ENCODE results near the gene NT5DC2. TPM values are rescaled to one million over a fixed set of nuclear protein-coding genes. Genes with fewer than 3 reads are reported as not detected.

Gene NT5DC2
- total and polyA plus RNA-seq, 2 of the 8 experiments (the other 6 are each of a cell fraction or from before 2014, with no cell fraction given) = 331 to 477 TPM

DNA sequence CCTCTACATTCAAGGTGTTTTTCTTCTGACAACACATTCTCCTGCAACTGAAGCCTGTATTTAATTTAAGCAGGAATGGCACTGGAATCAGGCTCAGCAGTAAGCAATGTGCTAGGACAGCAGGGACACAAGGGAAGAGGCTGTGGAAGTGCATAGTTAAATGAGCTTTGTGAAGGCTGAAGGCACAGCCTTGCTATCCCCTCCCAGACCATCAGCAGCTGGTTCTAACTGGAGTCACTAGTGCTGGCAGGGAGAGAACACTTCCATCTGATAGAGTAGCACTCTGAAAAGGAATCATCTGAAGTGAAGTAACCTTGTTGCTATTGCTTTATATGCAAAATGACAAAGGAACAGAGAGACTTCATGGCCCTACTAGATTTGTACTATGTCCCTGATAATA, 17.5 kb upstream of the NT5DC2 start:
- no peak overlapping the region for H4K8ac ChIP-seq (ENCODE audit: extremely low read depth, insufficient read depth, low read length)
- no peaks in the 10 kb centered on the region for H3K9me3 ChIP-seq (ENCODE audit: insufficient read depth in 2 of 2, low read depth in 1 of 2, low read length in 1 of 2)
- ChIA-PET POLR2A (ENCODE audit: partially characterized antibody) (interaction anchor here (0.6 to 1.0 kb wide), 2 partner anchors 11 to 565 kb away, joined by 3 read pairs; no protein-coding TSS in a partner anchor), CTCF (ENCODE audit: partially characterized antibody) (interaction anchor here (0.9 to 2.9 kb wide), 4 partner anchors 11 to 100 kb away, joined by 3 to 17 read pairs (median 4); no protein-coding TSS in a partner anchor)
- no peak overlapping the region for H3K9ac ChIP-seq (replicated peaks in 1 of 4; ENCODE audit: extremely low read depth in 1 of 4, low read depth in 3 of 4, low read length in 3 of 4)
- no peaks in the 10 kb centered on the region for H3K79me2 ChIP-seq (ENCODE audit: control insufficient read depth in 1 of 2, insufficient read depth in 2 of 2, low read length in 2 of 2)
- no peak overlapping the region for H2BK12ac ChIP-seq (ENCODE audit: low read depth, low read length)
- no peak overlapping the region for H3K14ac ChIP-seq (ENCODE audit: insufficient read length)
- no peak overlapping the region for H2AK5ac ChIP-seq (ENCODE audit: low read depth, low read length)
- H3K4ac ChIP-seq (replicated peaks; ENCODE audit: insufficient read length, low read depth, low read length) = no peak overlapping the region
- H3K36me3 ChIP-seq (ENCODE audit: control insufficient read depth in 2 of 4, insufficient read depth in 4 of 4, low read length in 3 of 4) = peaks cover 4 to 40% (median 10%) of the 10 kb centered on the region in 4 experiments; a peak in 7 of 8 replicates
- no peak overlapping the region for H2BK5ac ChIP-seq (ENCODE audit: low read depth, low read length)
- no peak overlapping the region for H2BK120ac ChIP-seq (replicated peaks; ENCODE audit: low read depth, low read length)
- no peak overlapping the region for H4K91ac ChIP-seq (replicated peaks; ENCODE audit: insufficient read length, low read length)
- DNase-seq (ENCODE audit: low read depth in 1 of 2, low spot score in 2 of 2) (no peak), FAIRE-seq (no peak)
- H3K27me3 ChIP-seq (replicated peaks in 1 of 4; ENCODE audit: control insufficient read depth in 3 of 4, extremely low read depth in 1 of 4, insufficient read depth in 3 of 4, low read length in 3 of 4) = no peaks in the 10 kb centered on the region
- H3K23me2 ChIP-seq (ENCODE audit: low read depth, low read length) = no peaks in the 10 kb centered on the region
- no peak overlapping the region for H2BK15ac ChIP-seq (ENCODE audit: low read length)
- no peak overlapping the region for H4K5ac ChIP-seq (ENCODE audit: insufficient read length, low read depth, low read length)
- no peak overlapping the region for H3K18ac ChIP-seq (ENCODE audit: extremely low read depth, low read length)
- H3K27ac ChIP-seq (ENCODE audit: low read depth, low read length) = no peak overlapping the region
- no peak overlapping the region for H3K23ac ChIP-seq (ENCODE audit: insufficient read length)
- no peak overlapping the region for H2BK20ac ChIP-seq (ENCODE audit: low read length)
- H3K4me3 ChIP-seq (ENCODE audit: extremely low read depth in 1 of 4, insufficient read depth in 2 of 4, low read depth in 3 of 4, low read length in 4 of 4) = no peak overlapping the region
- H4K20me1 ChIP-seq (replicated peaks in 1 of 2; ENCODE audit: control insufficient read depth in 1 of 2, insufficient read depth in 2 of 2, low read length in 2 of 2) = no peaks in the 10 kb centered on the region
- H3K4me2 ChIP-seq (ENCODE audit: insufficient read depth in 1 of 2, low read depth in 2 of 2, low read length in 2 of 2) = no peak overlapping the region
- H3K4me1 ChIP-seq (replicated peaks in 1 of 4; ENCODE audit: control insufficient read depth in 3 of 4, insufficient read depth in 4 of 4, low read length in 3 of 4) = no peaks in the 10 kb centered on the region
- H2AFZ ChIP-seq (ENCODE audit: low read length) = no peak overlapping the region
- no peak overlapping the region for H3K56ac ChIP-seq (replicated peaks; ENCODE audit: insufficient read length, low read depth, low read length)
- H3K79me1 ChIP-seq (ENCODE audit: low read depth, low read length) = peaks cover 2% of the 10 kb centered on the region
- TF ChIP-seq, protein P1, sequence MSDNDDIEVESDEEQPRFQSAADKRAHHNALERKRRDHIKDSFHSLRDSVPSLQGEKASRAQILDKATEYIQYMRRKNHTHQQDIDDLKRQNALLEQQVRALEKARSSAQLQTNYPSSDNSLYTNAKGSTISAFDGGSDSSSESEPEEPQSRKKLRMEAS (IDR thresholded peaks at IDR 0.05) = no peak
- no peak for TF ChIP-seq TEAD4 (IDR thresholded peaks at IDR 0.05; ENCODE audit: low read depth, low read length)
- no peak for TF ChIP-seq GABPA (IDR thresholded peaks at IDR 0.05; ENCODE audit: borderline replicate concordance, insufficient read depth, low read length)
- TF ChIP-seq, protein P2, sequence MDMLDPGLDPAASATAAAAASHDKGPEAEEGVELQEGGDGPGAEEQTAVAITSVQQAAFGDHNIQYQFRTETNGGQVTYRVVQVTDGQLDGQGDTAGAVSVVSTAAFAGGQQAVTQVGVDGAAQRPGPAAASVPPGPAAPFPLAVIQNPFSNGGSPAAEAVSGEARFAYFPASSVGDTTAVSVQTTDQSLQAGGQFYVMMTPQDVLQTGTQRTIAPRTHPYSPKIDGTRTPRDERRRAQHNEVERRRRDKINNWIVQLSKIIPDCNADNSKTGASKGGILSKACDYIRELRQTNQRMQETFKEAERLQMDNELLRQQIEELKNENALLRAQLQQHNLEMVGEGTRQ (IDR thresholded peaks at IDR 0.05; ENCODE audit: low read length) = no peak
- no peak for TF ChIP-seq SRF (IDR thresholded peaks at IDR 0.05; ENCODE audit: low read depth, low read length)
- TF ChIP-seq, protein P3, sequence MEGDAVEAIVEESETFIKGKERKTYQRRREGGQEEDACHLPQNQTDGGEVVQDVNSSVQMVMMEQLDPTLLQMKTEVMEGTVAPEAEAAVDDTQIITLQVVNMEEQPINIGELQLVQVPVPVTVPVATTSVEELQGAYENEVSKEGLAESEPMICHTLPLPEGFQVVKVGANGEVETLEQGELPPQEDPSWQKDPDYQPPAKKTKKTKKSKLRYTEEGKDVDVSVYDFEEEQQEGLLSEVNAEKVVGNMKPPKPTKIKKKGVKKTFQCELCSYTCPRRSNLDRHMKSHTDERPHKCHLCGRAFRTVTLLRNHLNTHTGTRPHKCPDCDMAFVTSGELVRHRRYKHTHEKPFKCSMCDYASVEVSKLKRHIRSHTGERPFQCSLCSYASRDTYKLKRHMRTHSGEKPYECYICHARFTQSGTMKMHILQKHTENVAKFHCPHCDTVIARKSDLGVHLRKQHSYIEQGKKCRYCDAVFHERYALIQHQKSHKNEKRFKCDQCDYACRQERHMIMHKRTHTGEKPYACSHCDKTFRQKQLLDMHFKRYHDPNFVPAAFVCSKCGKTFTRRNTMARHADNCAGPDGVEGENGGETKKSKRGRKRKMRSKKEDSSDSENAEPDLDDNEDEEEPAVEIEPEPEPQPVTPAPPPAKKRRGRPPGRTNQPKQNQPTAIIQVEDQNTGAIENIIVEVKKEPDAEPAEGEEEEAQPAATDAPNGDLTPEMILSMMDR (IDR thresholded peaks at IDR 0.05; ENCODE audit: control extremely low read depth in 1 of 3, insufficient read depth in 1 of 3, low read depth in 1 of 3, low read length in 3 of 3) = no peak
- no peak for TF ChIP-seq RXRA (IDR thresholded peaks at IDR 0.05; ENCODE audit: insufficient read depth, low read depth, low read length)
